Measurements from ENCODE around the gene HOXC9. TPM values are rescaled to one million over a fixed set of nuclear protein-coding genes. Genes with fewer than 3 reads are reported as not detected.
A peak's percentile ranks its signal among the peaks of the same experiment; 100 is the strongest.

HOXC9 gene
- total and polyA plus RNA-seq, 4 donors, result not detected

GRCh38 chr12:54045868-54046521 is 46.0 kb downstream of the HOXC9 start (continued):
- TF ChIP-seq, protein P1, sequence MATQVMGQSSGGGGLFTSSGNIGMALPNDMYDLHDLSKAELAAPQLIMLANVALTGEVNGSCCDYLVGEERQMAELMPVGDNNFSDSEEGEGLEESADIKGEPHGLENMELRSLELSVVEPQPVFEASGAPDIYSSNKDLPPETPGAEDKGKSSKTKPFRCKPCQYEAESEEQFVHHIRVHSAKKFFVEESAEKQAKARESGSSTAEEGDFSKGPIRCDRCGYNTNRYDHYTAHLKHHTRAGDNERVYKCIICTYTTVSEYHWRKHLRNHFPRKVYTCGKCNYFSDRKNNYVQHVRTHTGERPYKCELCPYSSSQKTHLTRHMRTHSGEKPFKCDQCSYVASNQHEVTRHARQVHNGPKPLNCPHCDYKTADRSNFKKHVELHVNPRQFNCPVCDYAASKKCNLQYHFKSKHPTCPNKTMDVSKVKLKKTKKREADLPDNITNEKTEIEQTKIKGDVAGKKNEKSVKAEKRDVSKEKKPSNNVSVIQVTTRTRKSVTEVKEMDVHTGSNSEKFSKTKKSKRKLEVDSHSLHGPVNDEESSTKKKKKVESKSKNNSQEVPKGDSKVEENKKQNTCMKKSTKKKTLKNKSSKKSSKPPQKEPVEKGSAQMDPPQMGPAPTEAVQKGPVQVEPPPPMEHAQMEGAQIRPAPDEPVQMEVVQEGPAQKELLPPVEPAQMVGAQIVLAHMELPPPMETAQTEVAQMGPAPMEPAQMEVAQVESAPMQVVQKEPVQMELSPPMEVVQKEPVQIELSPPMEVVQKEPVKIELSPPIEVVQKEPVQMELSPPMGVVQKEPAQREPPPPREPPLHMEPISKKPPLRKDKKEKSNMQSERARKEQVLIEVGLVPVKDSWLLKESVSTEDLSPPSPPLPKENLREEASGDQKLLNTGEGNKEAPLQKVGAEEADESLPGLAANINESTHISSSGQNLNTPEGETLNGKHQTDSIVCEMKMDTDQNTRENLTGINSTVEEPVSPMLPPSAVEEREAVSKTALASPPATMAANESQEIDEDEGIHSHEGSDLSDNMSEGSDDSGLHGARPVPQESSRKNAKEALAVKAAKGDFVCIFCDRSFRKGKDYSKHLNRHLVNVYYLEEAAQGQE (IDR thresholded peaks at IDR 0.05), result no peak
- no peak for TF ChIP-seq RAD21 (IDR thresholded peaks at IDR 0.05)

GRCh38 chr12:54046809-54047159 is 46.8 kb downstream of the HOXC9 start:
- DNase-seq (ENCODE audit: low spot score), result no peak
- no peaks in the 10 kb centered on the region for H3K4me1 ChIP-seq (ENCODE audit: control insufficient read depth in 4 of 4, insufficient read depth in 4 of 4, low read length in 3 of 4)
- no peaks in the 10 kb centered on the region for H3K36me3 ChIP-seq (ENCODE audit: control insufficient read depth in 4 of 4, insufficient read depth in 3 of 4, low read depth in 1 of 4, low read length in 3 of 4)
- 16% methylated on average over 27 of the region's 27 CpGs for WGBS
- peaks cover 9 to 41% (median 23%) of the 10 kb centered on the region in 4 donors for H3K27me3 ChIP-seq (ENCODE audit: control insufficient read depth in 4 of 4, insufficient read depth in 4 of 4, low read length in 3 of 4)
- no peaks in the 10 kb centered on the region for H3K9me3 ChIP-seq (ENCODE audit: control insufficient read depth in 4 of 4, low read length in 3 of 4)
- TF ChIP-seq GABPA (IDR thresholded peaks at IDR 0.05 in 1 of 2, conservative IDR thresholded peaks at IDR 0.05 in 1 of 2) (no peak), HNF4A (conservative IDR thresholded peaks at IDR 0.05) (no peak), SP1 (IDR thresholded peaks at IDR 0.05) (no peak), MAX (IDR thresholded peaks at IDR 0.05) (no peak), FOXA1 (IDR thresholded peaks at IDR 0.05) (no peak), FOXA2 (IDR thresholded peaks at IDR 0.05) (no peak), TAF1 (conservative IDR thresholded peaks at IDR 0.05) (no peak), EGR1 (IDR thresholded peaks at IDR 0.05; ENCODE audit: low read depth in 2 of 2) (no peak), RXRA (IDR thresholded peaks at IDR 0.05) (no peak)
- TF ChIP-seq, protein P2, sequence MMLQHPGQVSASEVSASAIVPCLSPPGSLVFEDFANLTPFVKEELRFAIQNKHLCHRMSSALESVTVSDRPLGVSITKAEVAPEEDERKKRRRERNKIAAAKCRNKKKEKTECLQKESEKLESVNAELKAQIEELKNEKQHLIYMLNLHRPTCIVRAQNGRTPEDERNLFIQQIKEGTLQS (IDR thresholded peaks at IDR 0.05), result no peak
- no peak overlapping the region for H3K27ac ChIP-seq (ENCODE audit: low read depth in 1 of 2, low read length in 2 of 2)
- no peak overlapping the region for H3K4me3 ChIP-seq (ENCODE audit: low read depth in 1 of 3, low read length in 3 of 3)
- H3K9ac ChIP-seq (ENCODE audit: low read depth in 1 of 2, low read length in 2 of 2), result no peak overlapping the region

DNA sequence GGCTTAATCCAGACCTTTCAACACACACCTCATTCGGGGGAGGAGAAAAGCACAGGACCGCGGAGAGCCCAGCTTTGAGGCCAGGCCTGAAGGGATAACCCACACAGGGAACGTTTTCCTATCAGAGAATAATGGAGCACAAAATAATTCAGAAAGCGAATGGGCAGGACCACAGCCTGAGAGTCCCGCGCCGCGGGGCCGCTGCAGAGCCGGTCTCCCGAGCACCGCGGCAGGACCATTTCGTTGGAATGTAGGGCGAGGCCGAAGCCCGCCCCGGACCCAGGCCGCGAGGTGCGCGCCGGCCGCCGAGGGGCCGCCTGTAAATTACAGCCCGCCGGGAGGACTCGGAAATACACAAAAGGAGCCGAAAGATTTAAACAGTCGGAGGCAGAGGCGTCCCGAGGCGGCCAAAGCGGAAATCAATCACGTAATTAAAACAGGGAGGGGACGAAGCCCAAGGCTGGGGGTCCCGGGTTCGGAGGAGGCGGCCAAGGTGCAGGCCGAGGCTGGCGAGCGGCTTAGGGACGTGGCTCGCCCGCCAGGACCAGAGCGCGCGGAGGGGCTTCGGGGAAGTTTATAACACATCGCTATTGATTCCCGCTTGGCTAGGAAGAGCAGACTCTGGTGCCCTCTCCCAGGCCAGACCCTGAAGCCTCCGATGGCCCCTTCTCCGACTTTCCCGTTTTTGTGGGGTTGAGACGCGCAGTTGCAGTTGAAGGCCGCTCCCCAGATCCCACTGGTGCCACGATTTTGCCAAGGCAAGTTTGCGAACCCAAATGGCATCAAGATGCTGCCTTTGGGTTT is 47.4 kb downstream of the HOXC9 start:
- H3K4me1 ChIP-seq (ENCODE audit: control insufficient read depth in 4 of 4, insufficient read depth in 4 of 4, low read length in 3 of 4), result no peaks in the 10 kb centered on the region
- H3K9me3 ChIP-seq (ENCODE audit: control insufficient read depth in 4 of 4, low read length in 3 of 4), result no peaks in the 10 kb centered on the region
- no peak overlapping the region for H3K27ac ChIP-seq (ENCODE audit: low read depth in 1 of 2, low read length in 2 of 2)
- no peaks in the 10 kb centered on the region for H3K36me3 ChIP-seq (ENCODE audit: control insufficient read depth in 4 of 4, insufficient read depth in 3 of 4, low read depth in 1 of 4, low read length in 3 of 4)
- no peak overlapping the region for H3K9ac ChIP-seq (ENCODE audit: low read depth in 1 of 2, low read length in 2 of 2)
- WGBS, result 7% methylated on average over 61 of the region's 61 CpGs
- peak overlapping the region in 1 of 3 donors; percentile 18 for H3K4me3 ChIP-seq (ENCODE audit: low read depth in 1 of 3, low read length in 3 of 3)
- TF ChIP-seq HNF4A (conservative IDR thresholded peaks at IDR 0.05) (no peak), JUND (IDR thresholded peaks at IDR 0.05) (no peak), NR2F2 (IDR thresholded peaks at IDR 0.05) (no peak), MAX (IDR thresholded peaks at IDR 0.05) (no peak), TAF1 (conservative IDR thresholded peaks at IDR 0.05) (no peak), YY1 (IDR thresholded peaks at IDR 0.05) (no peak), FOXA1 (IDR thresholded peaks at IDR 0.05) (no peak), GABPA (IDR thresholded peaks at IDR 0.05 in 1 of 2, conservative IDR thresholded peaks at IDR 0.05 in 1 of 2) (no peak)
- TF ChIP-seq, protein P3, sequence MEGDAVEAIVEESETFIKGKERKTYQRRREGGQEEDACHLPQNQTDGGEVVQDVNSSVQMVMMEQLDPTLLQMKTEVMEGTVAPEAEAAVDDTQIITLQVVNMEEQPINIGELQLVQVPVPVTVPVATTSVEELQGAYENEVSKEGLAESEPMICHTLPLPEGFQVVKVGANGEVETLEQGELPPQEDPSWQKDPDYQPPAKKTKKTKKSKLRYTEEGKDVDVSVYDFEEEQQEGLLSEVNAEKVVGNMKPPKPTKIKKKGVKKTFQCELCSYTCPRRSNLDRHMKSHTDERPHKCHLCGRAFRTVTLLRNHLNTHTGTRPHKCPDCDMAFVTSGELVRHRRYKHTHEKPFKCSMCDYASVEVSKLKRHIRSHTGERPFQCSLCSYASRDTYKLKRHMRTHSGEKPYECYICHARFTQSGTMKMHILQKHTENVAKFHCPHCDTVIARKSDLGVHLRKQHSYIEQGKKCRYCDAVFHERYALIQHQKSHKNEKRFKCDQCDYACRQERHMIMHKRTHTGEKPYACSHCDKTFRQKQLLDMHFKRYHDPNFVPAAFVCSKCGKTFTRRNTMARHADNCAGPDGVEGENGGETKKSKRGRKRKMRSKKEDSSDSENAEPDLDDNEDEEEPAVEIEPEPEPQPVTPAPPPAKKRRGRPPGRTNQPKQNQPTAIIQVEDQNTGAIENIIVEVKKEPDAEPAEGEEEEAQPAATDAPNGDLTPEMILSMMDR (IDR thresholded peaks at IDR 0.05; ENCODE audit: low read depth, low read length, missing input control), result no peak
- no peak for DNase-seq (ENCODE audit: low spot score)
- H3K27me3 ChIP-seq (ENCODE audit: control insufficient read depth in 4 of 4, insufficient read depth in 4 of 4, low read length in 3 of 4), result peaks cover 11 to 41% (median 24%) of the 10 kb centered on the region in 4 donors

Data from liver (tissue), 9 donors.